NCI-H226 (cell line): ENCODE data around the gene GPSM3.
A peak's percentile ranks its signal among the peaks of the same experiment; 100 is the strongest.
"Not testable (repeated sequence)": the region's sequence is repeated elsewhere in the genome, so short reads cannot be mapped to it uniquely, and the experiment has no call there.

Experiments
- DNase-seq: peaks from one replicate; pipeline ENCODE4 v3.0.0-alpha.2; 2015

GPSM3 gene

DNA sequence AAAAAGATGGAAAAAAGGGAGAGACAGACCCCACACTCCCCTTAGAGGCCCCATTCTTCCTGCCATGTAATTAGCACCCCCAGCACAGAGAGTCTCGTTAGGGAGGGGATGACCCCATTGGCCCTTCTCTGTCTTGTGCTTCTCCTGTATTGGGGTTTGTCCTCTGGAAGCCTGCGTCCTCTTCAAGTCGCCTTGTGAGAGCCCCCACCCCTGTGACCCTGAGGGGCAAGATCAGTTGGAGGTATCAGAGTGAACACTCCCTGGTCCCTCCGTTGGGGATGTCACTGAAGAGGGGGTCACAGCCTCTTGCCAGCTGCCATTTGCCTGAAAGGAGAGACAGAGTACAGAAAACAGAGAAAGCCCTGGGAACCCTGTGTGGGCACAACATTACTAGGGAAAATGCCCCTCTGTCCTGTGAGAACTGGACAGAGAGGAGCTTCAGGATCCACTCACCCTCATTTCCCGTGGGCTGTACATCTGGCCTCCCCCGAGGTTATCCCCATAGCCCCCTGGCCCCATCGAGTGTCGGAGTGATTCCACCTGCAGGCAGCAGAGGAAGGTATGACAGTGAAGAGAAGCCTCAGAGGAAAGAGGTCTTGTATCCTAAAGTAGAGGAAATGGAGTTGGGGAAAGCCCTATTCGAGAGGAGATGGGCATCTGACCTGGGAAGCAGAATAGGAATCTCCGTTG, 6.1 kb downstream of the GPSM3 start:
- DNase-seq, result not testable (repeated sequence)

DNA sequence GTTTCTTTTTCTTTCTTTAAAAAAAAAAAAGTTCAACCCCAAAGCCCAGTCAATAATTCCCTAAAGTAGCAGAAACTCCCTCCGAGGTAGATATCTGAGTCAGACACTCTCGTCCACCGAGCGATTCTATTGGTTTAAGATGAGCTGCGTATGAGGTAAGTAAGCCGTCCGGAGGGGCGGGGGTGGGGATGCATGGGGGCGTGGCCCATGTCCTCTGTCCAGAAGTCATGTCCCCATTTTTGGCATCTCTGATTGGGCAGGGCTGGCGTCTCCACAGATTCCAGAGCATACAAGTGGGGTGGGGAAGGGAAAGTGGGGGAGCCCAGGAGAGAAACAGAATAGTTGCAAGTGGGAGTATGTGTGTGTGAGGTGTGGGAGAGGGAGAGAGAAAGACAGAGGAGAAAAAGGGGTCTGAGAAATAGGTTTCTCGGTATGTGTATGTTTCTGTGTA, 6.7 kb downstream of the GPSM3 start:
- peak; percentile 85 for DNase-seq

DNA sequence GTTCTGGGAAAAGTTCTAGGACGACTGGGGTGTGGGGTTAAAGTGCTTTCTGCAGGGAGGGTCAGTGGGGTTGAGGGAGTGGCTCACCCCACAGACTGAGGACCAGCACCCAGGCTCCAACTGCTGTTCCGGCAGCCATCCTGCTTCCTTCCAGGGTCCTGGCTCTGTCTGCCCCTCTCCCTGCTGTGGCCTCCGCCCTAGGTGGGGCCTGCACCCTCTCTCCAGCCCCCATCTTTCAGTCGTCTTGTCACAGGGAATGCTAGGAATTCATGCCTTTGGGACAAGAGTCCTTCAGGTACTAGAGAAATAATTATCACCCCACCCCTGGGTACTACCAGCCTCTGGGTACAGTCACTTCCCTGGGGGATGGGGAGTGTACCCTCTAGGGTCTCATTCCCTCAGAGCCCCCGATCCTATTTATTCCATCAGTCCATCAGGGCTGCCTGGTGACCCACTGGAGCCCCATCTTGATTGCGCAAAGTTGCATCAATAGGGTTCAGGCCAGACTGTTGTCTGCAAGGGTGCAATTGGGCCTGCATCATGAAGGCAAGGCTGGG, 8.3 kb downstream of the GPSM3 start, which contains the start of gene AGER:
TSS of gene AGER (minus strand) at position 170 of the 557 bp plus-strand sequence. CDS start at position 139, 31 bp downstream.
- no peak for DNase-seq

GRCh38 chr6:32183483-32184083, 8.9 kb downstream of the GPSM3 start:
- no peak for DNase-seq

GRCh38 chr6:32183030-32183429, 9.4 kb downstream of the GPSM3 start:
- DNase-seq, result no peak

DNA sequence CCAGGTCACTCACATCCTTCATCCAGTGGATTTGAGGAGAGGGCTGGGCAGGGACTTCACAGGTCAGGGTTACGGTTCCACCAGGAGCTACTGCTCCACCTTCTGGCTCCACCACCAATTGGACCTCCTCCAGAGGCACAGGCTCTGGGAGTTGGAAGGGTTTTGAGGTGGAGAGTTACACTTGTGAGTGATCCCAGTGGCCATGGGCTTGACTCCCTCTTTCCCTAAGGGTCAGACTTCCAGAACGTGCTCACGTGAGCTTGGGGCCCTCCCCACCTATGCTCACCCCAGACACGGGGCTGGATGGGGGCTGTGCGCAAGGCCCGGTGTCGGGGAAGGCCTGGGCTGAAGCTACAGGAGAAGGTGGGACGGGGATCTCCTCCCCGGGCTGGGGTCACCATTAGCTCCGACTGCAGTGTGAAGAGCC, 9.9 kb downstream of the GPSM3 start:
- DNase-seq, result no peak

GRCh38 chr6:32181915-32182529, 10.4 kb downstream of the GPSM3 start:
- no peak for DNase-seq

DNA sequence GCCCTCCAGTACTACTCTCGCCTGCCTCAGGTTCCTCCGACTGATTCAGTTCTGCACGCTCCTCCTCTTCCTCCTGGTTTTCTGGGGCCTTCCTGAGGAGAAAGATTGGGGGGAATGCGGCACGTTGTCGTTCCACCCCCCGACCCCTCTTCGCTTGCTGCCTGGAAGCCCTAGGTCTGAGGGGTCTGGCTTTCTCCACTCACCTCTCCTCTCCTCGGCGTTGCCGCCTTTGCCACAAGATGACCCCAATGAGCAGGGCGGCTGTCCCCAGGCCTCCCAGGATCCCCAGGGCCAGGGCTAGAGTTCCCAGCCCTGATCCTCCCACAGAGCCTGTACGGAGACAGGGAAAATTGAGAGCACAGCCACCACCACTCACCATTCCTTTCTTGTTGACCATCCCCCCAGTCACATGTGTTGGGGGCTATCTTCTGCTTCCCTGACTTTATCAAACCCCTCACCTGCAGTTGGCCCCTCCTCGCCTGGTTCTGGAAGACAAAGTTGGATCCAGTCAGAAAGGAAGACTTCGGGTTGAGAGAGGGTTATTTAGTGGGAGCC, 11.2 kb downstream of the GPSM3 start:
- DNase-seq, result no peak

DNA sequence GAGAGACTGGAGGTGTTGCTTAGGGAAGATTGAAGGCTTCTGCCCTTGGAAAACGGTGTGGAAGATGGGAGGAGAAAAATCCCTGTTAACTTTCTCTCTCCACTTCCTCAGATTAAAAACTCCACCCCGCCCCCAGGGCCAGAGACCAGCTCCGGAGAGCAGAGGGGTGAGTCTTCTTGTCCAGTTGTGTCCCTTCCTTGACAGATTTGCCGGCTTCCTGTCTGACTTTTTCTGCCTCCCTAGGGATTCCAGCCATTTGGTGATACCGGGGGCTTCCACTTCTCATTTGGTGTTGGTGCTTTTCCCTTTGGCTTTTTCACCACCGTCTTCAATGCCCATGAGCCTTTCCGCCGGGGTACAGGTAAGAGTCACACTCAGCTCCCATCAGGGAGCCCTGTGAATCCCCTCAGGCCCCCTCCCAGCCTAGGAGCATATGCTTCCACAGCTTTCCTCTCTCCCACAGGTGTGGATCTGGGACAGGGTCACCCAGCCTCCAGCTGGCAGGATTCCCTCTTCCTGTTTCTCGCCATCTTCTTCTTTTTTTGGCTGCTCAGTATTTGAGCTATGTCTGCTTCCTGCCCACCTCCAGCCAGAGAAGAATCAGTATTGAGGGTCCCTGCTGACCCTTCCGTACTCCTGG, 12.6 kb downstream of the GPSM3 start:
- DNase-seq, result no peak

DNA sequence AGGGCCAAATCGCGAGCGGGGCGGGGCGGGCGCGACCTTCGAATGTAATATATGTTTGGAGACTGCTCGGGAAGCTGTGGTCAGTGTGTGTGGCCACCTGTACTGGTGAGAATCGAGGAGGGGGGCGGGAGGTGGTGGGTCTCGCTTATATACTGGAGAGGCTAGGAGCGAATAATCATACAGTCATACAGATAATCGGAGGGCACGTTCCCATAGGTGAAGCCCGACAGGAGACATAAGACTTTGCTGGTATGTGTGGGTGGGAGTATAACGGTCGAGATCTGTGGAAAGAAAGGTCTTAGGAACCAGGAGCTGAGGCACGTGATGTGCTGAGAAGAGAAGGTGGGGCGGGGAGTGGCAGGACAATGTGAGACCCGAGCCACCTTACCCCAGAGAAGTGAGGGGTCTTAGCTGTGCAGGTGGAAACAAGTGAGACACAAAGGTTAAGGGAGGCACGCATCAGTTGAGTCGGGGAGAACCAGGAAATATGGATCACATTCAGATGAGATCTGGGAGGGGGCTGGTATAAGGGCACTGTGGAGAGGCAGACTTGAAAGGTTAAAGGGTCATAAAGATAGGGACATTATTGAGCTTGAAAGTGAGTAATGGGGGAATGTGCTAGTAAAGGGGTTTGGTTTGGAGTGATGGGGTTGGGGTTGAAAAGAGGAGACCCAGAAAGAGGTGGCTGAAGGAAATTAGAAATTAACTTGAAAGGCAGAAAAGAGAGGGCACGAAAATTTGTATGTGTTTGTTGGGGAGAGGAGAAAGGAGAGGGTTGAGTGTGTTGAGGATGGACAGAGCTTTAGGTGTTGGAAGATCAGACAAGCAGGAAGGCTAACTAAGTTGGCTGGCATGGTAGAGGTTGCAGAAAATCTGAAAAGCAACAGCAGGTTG, 13.6 kb downstream of the GPSM3 start:
- DNase-seq, result no peak

GRCh38 chr6:32177788-32178546, 14.5 kb downstream of the GPSM3 start, which contains the start of gene RNF5:
Gene RNF5 (plus strand): TSS chr6:32178405. CDS start chr6:32178512, 107 bp downstream.
- peak; percentile 100 for DNase-seq

DNA sequence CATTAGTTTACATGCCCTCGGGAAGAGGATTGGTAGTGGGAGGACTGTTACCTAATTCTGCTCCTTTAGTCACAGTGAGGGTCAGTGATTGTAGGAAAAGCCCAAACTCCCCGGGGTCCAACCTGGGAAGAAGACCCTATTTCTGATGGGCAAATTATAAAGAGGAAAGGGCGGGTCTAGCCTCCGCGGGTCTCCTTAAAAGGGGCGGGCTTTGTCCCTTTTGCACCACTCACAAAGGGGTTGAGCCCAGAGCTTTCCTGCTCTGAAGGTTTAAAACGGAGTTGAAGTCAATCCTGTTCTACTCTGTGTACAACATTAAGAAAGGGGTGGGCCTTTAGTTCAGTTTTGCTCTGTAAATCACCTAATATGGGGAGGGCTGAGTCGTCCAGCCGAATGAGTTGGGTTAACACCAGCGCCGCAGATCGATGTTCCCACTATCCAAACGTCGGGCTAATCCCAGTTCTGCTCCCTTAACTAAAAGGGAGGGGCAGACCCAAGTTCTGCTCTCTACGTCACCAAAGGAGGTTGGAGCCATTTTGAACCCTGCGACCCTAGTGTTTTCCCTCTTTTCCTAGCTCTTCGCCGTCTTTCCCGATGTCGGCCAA, 15.2 kb downstream of the GPSM3 start:
- no peak for DNase-seq

GRCh38 chr6:32176476-32177182, 15.8 kb downstream of the GPSM3 start:
- peak; percentile 82 for DNase-seq

DNA sequence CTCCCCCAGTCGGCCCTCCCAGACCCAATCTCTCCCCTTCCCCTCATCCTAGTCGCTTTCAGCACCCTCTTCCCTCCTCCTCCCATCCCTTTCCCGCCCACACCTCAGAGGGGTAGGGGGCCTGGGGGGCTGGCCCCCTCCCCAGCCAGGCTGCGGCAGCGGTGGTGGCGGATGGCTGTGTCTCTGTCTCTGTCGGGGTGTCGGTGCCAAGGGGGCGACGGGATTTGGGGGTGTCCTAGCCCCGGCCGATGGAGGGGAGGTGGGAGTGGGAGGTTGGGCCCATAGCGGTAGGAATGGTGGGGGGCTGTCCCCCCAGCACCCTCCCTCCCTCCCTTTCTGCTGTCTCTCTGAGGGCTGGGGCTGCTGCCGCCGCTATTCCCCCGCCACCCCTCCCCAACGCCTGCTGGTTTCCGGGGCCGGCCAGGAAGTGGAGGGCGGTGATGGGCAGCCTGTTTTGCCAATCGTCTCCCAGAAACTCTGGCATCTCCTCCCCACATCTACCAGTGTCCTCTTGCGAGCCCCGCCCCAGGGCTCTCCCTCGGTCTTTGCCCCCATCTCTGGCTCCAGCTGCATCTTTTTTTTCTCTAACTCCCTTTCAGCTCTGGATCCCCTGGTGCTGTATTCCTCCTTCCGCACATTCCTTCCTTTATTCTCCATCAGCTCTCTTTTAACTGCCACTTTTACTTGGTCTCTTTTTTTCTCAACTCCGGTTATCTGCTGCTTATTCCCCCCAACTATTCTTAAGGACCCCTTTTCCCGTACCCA, 16.6 kb downstream of the GPSM3 start, which contains the start of gene AGPAT1:
TSS of gene AGPAT1 (minus strand) at position 374 of the 765 bp plus-strand sequence. CDS start 4,588 bp downstream, outside the sequence.
- DNase-seq, result peak; percentile 91

DNA sequence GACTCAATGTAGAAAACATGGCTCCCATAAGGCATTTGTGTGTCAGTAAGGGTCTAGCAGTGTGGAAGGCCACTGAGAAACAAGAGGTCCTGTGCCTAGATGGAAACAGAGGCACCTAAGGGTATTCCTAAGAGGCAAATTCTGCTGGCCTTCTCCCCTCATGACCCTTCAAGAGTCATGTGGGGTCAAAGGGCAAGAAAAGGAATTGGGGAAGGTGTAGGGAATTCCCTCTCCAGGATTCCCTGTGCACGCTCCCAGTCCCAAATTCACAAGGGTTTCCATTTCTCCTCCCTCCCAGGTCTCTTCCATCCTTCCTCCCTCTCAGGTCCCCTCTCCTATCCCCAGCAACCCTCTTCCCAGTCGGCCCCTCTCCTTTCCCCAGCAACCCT, 17.1 kb downstream of the GPSM3 start:
- no peak for DNase-seq

GRCh38 chr6:32174416-32174815, 18.0 kb downstream of the GPSM3 start:
- DNase-seq, result no peak

GRCh38 chr6:32173051-32173727, 19.3 kb downstream of the GPSM3 start:
- no peak for DNase-seq

- DNase-seq, result no peak
Observed at GRCh38 chr6:32171234-32171633, 21.2 kb downstream of the GPSM3 start.
